Measurements from ENCODE around the gene DUSP9. TPM values are rescaled to one million over a fixed set of nuclear protein-coding genes. Genes with fewer than 3 reads are reported as not detected.

DUSP9 gene
- total and polyA plus RNA-seq, 10 of the 15 experiments (the other 5 are each of a cell fraction or from before 2014, with no cell fraction given) = 0.10 TPM; not detected in 9

GRCh38 chrX:153686711-153687110, 39.7 kb downstream of the DUSP9 start:
- ChIA-PET CTCF (interaction anchor here (1.4 to 1.6 kb wide), 2 partner anchors 35 to 77 kb away, joined by 3 read pairs; partner anchors contain the start of gene PLXNB3), POLR2A (no interaction called here), SMC1A (ENCODE audit: uncharacterized antibody, unreplicated experiment) (no interaction called here), RAD21 (ENCODE audit: unreplicated experiment) (interaction anchor here (1.0 to 1.5 kb wide), 4 partner anchors 37 to 239 kb away, joined by 3 to 4 read pairs (median 3); partner anchors contain the start of genes BCAP31, IDH3G and SSR4)
- no peak for TF ChIP-seq NRF1 (conservative IDR thresholded peaks at IDR 0.05; ENCODE audit: low read depth, low read length)
- TF ChIP-seq DPF2 (IDR thresholded peaks at IDR 0.05) = no peak
- no peak for TF ChIP-seq ATF7 (IDR thresholded peaks at IDR 0.05; ENCODE audit: low read depth)
- TF ChIP-seq POLR2AphosphoS2 (IDR thresholded peaks at IDR 0.05; ENCODE audit: low read depth, low read length) = no peak
- no peak for TF ChIP-seq BMI1 (IDR thresholded peaks at IDR 0.05; ENCODE audit: borderline replicate concordance)
- no peak for TF ChIP-seq NBN (IDR thresholded peaks at IDR 0.05)
- TF ChIP-seq WRNIP1 (IDR thresholded peaks at IDR 0.05; ENCODE audit: borderline replicate concordance, low read depth, low read length) = no peak
- TF ChIP-seq NFYB (IDR thresholded peaks at IDR 0.05; ENCODE audit: insufficient read depth, low read depth, low read length) = no peak
- no peak for TF ChIP-seq KAT2A (conservative IDR thresholded peaks at IDR 0.05; ENCODE audit: control insufficient read depth, low read depth, low read length)
- TF ChIP-seq SMAD1 (IDR thresholded peaks at IDR 0.05; ENCODE audit: low read depth, partially characterized antibody) = no peak
- TF ChIP-seq REST (IDR thresholded peaks at IDR 0.05; ENCODE audit: low read depth, low read length) = no peak
- no peak for TF ChIP-seq ZBED1 (IDR thresholded peaks at IDR 0.05; ENCODE audit: borderline replicate concordance)
- no peak for TF ChIP-seq PKNOX1 (IDR thresholded peaks at IDR 0.05)
- TF ChIP-seq PML (IDR thresholded peaks at IDR 0.05; ENCODE audit: low read length) = no peak
- no peak for TF ChIP-seq YY1 (IDR thresholded peaks at IDR 0.05; ENCODE audit: low read depth, low read length)
- no peak for FAIRE-seq
- 50% methylated on average over 9 of the region's 9 CpGs for WGBS (ENCODE audit: insufficient coverage, insufficient replicate concordance, low lambda C conversion rate, missing lambda C conversion rate)
- no TSS peak for BruUV-seq (replicated peaks)
- Histone ChIP-seq H3K79me2 (ENCODE audit: control insufficient read depth, insufficient read depth, low read length) (no peaks in the 10 kb centered on the region), H3K4me1 (ENCODE audit: control insufficient read depth, insufficient read depth, low read length) (no peaks in the 10 kb centered on the region), H3K36me3 (ENCODE audit: control insufficient read depth in 2 of 2, insufficient read depth in 2 of 2, low read length in 1 of 2) (no peaks in the 10 kb centered on the region), H3K27ac (ENCODE audit: control insufficient read depth, insufficient read depth) (no peak overlapping the region), H2AFZ (ENCODE audit: control insufficient read depth, low read depth, low read length) (no peak overlapping the region), H3K4me2 (ENCODE audit: control insufficient read depth, insufficient read depth) (no peak overlapping the region), H3K4me3 (no peak overlapping the region), H3K9me3 (replicated peaks; ENCODE audit: control insufficient read depth, insufficient read depth, low read length) (no peaks in the 10 kb centered on the region; the same call in 2 of the 3 replicates), H3K27me3 (replicated peaks in 1 of 2; ENCODE audit: control insufficient read depth in 2 of 2, insufficient read depth in 2 of 2, low read length in 1 of 2) (no peaks in the 10 kb centered on the region), H3K9ac (ENCODE audit: control insufficient read depth, insufficient read depth, low read length) (no peak overlapping the region), H4K20me1 (ENCODE audit: control insufficient read depth, insufficient read depth) (no peaks in the 10 kb centered on the region)
- in situ Hi-C loops (cut with MboI) = no loop called here
- no peak for DNase-seq (ENCODE audit: low read depth, low spot score)
- ATAC-seq = no peak
- intact Hi-C loops (cut with micrococcal nuclease; ENCODE audit: unreplicated experiment) = no loop called here

All from GM12878 (cell line).